ENCODE results near the gene KMT2E. TPM values are rescaled to one million over a fixed set of nuclear protein-coding genes. Genes with fewer than 3 reads are reported as not detected.

Gene KMT2E
- total and polyA plus RNA-seq, 2 experiments from 2014 or later = 78.4 to 131 TPM

DNA sequence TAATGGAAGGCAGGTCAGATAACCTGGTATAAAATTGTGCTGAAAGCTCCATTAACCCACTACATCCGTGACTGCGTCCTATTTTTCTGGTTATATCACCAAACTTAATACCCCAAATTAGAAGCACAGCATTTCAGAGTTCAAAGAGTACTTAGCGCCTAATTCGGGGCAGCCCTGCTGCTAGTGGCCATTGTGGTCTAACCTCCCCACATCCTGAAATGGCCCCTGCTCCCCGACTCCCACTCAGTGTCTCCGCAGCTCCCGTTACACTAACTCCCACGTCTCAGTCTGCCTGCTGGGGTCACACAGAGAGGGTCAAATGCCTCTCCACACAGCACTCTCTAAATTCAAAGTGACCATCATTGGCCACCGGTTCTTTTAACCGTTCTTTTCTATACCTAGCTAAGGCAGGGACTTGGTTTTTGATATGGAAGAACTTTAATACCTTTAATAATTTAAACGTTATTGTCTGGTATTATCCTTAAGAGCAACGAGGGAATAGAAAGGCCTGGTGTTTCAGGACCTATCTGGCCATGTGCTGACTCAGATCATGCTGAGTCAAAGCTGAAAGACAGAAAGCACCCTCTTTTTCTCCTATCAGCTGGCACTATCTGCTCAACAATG is 117.1 kb downstream of the KMT2E start:
- TF ChIP-seq, protein P1, sequence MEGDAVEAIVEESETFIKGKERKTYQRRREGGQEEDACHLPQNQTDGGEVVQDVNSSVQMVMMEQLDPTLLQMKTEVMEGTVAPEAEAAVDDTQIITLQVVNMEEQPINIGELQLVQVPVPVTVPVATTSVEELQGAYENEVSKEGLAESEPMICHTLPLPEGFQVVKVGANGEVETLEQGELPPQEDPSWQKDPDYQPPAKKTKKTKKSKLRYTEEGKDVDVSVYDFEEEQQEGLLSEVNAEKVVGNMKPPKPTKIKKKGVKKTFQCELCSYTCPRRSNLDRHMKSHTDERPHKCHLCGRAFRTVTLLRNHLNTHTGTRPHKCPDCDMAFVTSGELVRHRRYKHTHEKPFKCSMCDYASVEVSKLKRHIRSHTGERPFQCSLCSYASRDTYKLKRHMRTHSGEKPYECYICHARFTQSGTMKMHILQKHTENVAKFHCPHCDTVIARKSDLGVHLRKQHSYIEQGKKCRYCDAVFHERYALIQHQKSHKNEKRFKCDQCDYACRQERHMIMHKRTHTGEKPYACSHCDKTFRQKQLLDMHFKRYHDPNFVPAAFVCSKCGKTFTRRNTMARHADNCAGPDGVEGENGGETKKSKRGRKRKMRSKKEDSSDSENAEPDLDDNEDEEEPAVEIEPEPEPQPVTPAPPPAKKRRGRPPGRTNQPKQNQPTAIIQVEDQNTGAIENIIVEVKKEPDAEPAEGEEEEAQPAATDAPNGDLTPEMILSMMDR (IDR thresholded peaks at IDR 0.05; ENCODE audit: low read depth, low read length) = no peak
- Histone ChIP-seq H3K4me1 (ENCODE audit: low read depth) (peaks cover 5% of the 10 kb centered on the region), H3K36me3 (no peaks in the 10 kb centered on the region), H3K27ac (no peak overlapping the region), H3K9me3 (ENCODE audit: low read depth) (no peaks in the 10 kb centered on the region), H3K27me3 (no peaks in the 10 kb centered on the region), H3K4me3 (no peak overlapping the region)
- peak in 1 of 2 donors; percentile 22 for DNase-seq (ENCODE audit: low read depth in 1 of 2, low spot score in 1 of 2)

DNA sequence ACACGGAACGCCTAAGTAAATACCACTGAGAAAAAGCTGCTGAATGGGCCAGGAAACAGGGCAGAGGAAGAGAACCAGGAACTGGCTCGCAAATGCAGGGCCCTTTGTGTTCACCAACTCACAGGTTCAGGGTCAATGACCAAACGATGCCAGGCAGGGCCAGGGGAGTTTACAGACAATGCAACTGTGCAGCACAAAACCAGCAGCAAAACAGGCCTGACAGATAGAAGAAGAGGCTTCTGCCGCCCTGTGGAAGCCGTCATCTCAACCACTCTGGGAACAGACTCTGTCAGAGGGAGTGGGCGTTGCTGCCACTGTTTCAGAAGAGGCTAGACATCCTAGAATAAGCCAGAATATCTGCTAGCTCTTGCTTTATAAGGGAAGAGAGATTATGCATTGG is 117.9 kb downstream of the KMT2E start:
- TF ChIP-seq, protein P1 (IDR thresholded peaks at IDR 0.05; ENCODE audit: low read depth, low read length) = no peak
- H3K36me3 ChIP-seq = no peaks in the 10 kb centered on the region
- no peaks in the 10 kb centered on the region for H3K9me3 ChIP-seq (ENCODE audit: low read depth)
- no peak for DNase-seq (ENCODE audit: low read depth in 1 of 2, low spot score in 1 of 2)
- H3K27me3 ChIP-seq = no peaks in the 10 kb centered on the region
- no peak overlapping the region for H3K4me3 ChIP-seq
- H3K4me1 ChIP-seq (ENCODE audit: low read depth) = peaks cover 10% of the 10 kb centered on the region
- H3K27ac ChIP-seq = no peak overlapping the region

DNA sequence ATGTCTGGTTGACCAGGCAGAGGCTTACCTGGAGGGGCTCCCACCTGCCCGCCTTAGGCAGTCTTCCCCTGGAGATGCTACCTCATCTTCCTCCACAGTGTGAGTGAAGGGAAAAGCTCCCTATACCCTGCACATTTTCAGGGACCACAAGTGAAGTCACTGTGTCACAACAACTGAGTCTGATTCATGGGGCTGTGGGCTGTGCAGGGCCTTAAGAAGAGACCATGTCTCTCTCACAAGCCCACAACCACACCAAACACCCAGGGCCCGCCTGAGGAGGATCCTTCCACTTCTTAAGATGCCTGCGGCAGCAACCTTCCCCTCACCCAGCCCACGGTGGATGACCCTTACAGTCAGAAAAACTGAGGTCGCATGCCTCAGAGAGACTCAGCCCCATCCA is 118.3 kb downstream of the KMT2E start:
- TF ChIP-seq, protein P1 (IDR thresholded peaks at IDR 0.05; ENCODE audit: low read depth, low read length) = no peak

DNA sequence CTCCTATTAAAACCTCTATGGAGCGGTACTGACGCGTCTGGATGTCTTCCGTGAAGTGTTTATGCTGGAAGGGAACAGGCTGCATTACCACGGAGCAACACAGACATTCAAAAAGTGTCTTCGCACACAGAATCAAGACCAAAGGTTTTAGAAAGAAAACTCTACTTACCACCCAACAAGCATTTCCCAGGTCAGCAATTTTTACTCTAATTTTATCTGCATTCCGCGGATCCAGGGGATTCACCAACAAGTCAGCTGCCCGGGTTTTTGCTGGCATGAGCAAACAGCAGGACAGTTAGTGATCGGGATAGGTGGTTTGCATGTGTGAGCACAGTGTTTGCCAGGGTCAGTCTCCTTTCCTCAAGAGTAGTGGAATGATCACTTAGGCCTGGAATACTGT is 118.8 kb downstream of the KMT2E start:
- no peaks in the 10 kb centered on the region for H3K9me3 ChIP-seq (ENCODE audit: low read depth)
- no peaks in the 10 kb centered on the region for H3K36me3 ChIP-seq
- TF ChIP-seq, protein P1 (IDR thresholded peaks at IDR 0.05; ENCODE audit: low read depth, low read length) = no peak
- DNase-seq (ENCODE audit: low read depth in 1 of 2, low spot score in 1 of 2) = no peak
- no peak overlapping the region for H3K27ac ChIP-seq
- H3K27me3 ChIP-seq = no peaks in the 10 kb centered on the region
- no peak overlapping the region for H3K4me3 ChIP-seq
- H3K4me1 ChIP-seq (ENCODE audit: low read depth) = peaks cover 16% of the 10 kb centered on the region

More for the DNA sequence above, 118.3 kb downstream of the KMT2E start:
- H3K36me3 ChIP-seq = no peaks in the 10 kb centered on the region
- no peaks in the 10 kb centered on the region for H3K9me3 ChIP-seq (ENCODE audit: low read depth)
- H3K27me3 ChIP-seq = no peaks in the 10 kb centered on the region
- peaks cover 13% of the 10 kb centered on the region for H3K4me1 ChIP-seq (ENCODE audit: low read depth)
- no peak overlapping the region for H3K27ac ChIP-seq
- H3K4me3 ChIP-seq = no peak overlapping the region
- DNase-seq (ENCODE audit: low read depth in 1 of 2, low spot score in 1 of 2) = no peak

DNA sequence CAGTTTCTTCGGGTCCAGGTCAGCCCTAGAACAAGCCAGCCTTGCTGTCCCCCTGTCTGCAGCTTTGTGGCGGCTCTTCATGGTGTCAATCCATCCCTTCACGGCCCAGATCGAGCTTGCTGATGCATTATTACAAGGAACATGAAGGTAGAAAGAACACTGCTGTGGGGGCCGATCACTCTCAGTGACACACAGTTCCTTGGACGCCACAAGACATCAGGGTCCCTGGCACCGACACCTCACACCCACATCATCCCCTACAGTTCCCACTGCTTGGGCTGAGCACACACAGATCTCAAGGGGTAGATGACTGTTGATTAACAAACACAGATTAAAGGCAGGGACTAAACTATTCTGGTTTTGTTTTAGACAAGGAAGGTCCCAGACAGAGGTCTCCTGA is 119.4 kb downstream of the KMT2E start:
- Histone ChIP-seq H3K9me3 (ENCODE audit: low read depth) (no peaks in the 10 kb centered on the region), H3K4me3 (no peak overlapping the region), H3K4me1 (ENCODE audit: low read depth) (peaks cover 16% of the 10 kb centered on the region), H3K27ac (no peak overlapping the region), H3K36me3 (no peaks in the 10 kb centered on the region), H3K27me3 (no peaks in the 10 kb centered on the region)
- no peak for DNase-seq (ENCODE audit: low read depth in 1 of 2, low spot score in 1 of 2)
- TF ChIP-seq, protein P1 (IDR thresholded peaks at IDR 0.05; ENCODE audit: low read depth, low read length) = no peak
